Keratinocyte (primary cell): Measurements from ENCODE around the gene EPSTI1.

Experiments used
- EZH2 ChIP-seq: IDR thresholded peaks from one replicate; pipeline ENCODE4 v1.6.1; 2012; ENCODE audit warnings: inconsistent platforms, mild to moderate bottlenecking, low read length, moderate library complexity
- TF ChIP-seq, protein P1 (sequence below), 3 experiments: IDR thresholded peaks in 1 of 3; conservative IDR thresholded peaks in 1 of 3; optimal IDR thresholded peaks in 1 of 3; 2 replicates in 2 of 3; 3 replicates in 1 of 3; pipeline versions ENCODE3 to v1.5.1; 2011; ENCODE audit warnings: low read length in 3 of 3, mild to moderate bottlenecking in 3 of 3, moderate library complexity in 2 of 3, control low read depth in 1 of 3, inconsistent platforms in 1 of 3; ENCODE audit not compliant: insufficient read depth in 2 of 3; ENCODE audit errors: extremely low read depth in 1 of 3

DNA sequence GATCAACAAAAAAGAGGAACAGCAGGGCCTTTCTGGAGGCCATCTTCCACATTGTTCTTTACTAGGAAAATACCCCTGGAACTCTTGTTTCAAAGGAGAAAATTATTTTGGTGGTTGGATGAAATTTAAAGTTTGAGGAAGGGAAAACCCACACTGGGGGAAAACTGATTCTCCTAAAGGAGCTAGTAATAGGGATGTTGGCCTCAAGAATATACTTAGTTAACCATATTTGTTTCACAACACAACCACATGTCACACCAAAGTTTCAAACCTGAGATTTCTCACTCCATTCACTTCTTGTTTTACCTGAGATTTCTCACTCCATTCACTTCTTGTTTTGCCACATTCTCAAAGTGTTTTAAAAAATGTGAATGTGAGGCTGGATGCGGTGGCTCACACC lies 2.8 kb upstream of the EPSTI1 start:
- no peak for TF ChIP-seq EZH2
- TF ChIP-seq, protein P1, sequence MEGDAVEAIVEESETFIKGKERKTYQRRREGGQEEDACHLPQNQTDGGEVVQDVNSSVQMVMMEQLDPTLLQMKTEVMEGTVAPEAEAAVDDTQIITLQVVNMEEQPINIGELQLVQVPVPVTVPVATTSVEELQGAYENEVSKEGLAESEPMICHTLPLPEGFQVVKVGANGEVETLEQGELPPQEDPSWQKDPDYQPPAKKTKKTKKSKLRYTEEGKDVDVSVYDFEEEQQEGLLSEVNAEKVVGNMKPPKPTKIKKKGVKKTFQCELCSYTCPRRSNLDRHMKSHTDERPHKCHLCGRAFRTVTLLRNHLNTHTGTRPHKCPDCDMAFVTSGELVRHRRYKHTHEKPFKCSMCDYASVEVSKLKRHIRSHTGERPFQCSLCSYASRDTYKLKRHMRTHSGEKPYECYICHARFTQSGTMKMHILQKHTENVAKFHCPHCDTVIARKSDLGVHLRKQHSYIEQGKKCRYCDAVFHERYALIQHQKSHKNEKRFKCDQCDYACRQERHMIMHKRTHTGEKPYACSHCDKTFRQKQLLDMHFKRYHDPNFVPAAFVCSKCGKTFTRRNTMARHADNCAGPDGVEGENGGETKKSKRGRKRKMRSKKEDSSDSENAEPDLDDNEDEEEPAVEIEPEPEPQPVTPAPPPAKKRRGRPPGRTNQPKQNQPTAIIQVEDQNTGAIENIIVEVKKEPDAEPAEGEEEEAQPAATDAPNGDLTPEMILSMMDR (optimal IDR thresholded peaks at IDR 0.05 in 1 of 3, IDR thresholded peaks at IDR 0.05 in 1 of 3, conservative IDR thresholded peaks at IDR 0.05 in 1 of 3; ENCODE audit: extremely low read depth in 1 of 3, insufficient read depth in 2 of 3, low read length in 3 of 3) = no peak
